ENCODE results near the gene SLC26A9. TPM values are rescaled to one million over a fixed set of nuclear protein-coding genes. Genes with fewer than 3 reads are reported as not detected.

The SLC26A9 gene
- total RNA-seq, 2 donors from 2014 or later = 1.1 TPM; not detected in 1

DNA sequence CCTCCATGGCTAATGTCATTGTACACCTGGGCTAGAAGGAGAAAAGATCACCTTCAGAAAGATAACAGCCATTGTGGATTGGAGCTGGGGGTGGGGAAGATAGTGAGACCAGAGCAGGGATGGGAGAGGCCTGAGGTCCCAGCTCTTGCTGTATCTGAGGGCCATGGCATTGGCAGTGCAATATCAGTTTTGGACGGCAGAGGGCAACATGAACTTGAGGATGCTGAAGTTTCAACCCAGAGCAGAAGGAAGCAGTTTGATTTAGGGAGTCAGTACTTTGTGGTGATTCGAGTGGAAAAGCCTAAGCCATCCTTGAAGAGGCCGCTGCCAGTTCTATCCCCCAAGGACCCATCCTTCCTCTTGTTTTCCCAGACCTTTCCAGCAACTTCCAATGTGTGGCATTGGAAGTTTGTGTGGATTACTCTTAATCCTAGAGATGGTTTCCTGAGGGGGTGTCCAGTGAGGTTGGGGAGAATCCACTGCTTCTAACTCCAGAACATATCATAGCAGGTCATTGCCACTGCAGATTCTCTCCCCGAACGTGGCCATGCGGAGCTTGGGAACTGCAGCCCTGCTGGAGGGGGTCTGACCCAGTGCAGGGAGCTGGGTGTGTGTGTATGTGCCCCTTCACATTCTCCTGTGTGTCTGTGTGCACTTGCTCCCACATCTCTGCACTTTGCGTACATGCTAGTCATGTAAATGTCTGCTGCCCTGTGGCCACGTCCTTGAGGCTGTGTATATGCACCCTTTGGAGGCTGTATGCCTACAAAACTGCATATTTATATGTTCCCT is 24.1 kb downstream of the SLC26A9 start:
- Histone ChIP-seq H3K4me3 (no peak overlapping the region), H3K36me3 (no peaks in the 10 kb centered on the region), H3K9me3 (no peaks in the 10 kb centered on the region), H3K27me3 (replicated peaks; ENCODE audit: insufficient read depth) (no peaks in the 10 kb centered on the region), H3K4me1 (ENCODE audit: control insufficient read depth in 1 of 2, low read depth in 2 of 2) (peaks cover 40 to 69% of the 10 kb centered on the region in 2 donors), H3K27ac (peak overlapping the region; percentile 69 to 71)
- DNase-seq (ENCODE audit: low spot score) (peak; percentile 62), ATAC-seq (ENCODE audit: insufficient number of reproducible peaks, low FRiP score, low read depth) (peak; percentile 55)
- TF ChIP-seq, protein P1, sequence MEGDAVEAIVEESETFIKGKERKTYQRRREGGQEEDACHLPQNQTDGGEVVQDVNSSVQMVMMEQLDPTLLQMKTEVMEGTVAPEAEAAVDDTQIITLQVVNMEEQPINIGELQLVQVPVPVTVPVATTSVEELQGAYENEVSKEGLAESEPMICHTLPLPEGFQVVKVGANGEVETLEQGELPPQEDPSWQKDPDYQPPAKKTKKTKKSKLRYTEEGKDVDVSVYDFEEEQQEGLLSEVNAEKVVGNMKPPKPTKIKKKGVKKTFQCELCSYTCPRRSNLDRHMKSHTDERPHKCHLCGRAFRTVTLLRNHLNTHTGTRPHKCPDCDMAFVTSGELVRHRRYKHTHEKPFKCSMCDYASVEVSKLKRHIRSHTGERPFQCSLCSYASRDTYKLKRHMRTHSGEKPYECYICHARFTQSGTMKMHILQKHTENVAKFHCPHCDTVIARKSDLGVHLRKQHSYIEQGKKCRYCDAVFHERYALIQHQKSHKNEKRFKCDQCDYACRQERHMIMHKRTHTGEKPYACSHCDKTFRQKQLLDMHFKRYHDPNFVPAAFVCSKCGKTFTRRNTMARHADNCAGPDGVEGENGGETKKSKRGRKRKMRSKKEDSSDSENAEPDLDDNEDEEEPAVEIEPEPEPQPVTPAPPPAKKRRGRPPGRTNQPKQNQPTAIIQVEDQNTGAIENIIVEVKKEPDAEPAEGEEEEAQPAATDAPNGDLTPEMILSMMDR (IDR thresholded peaks at IDR 0.05) = peak; percentile 92

DNA sequence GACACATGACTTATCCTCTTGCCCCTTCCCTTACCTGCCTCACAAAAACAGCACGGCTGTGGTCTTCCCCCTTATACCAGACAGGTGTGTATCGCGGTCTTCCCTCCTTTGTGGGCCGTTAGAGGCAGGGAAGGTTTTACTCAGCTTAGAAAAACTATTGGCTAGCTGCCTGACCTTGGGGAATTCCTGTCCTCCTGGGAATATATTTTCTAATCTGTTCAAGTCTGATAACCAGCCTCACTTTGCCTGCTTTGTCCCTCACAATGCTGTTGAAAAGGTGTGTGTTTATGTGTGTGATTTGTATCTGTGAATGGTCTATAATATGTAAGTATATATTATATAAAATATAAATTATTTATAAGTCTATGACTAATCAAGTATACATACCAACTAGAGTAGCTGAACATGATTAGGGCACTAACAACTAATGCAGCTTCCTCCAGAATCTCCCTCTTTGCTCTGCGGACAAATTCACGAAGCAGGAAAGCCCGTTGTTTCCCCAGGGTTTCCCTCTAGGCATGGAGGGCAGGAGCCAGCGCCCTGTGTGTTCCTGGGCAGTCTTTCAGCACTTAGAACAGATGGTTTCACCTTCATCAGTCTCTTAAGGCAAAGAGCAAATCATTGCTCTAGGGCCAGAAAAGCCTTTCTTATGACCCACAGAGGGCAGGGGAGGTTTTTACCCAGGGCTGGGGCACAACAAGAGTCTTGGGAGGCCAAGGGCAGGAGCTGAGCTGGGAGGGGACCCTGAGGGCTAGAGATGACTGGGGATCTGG is 25.6 kb downstream of the SLC26A9 start:
- Histone ChIP-seq H3K9me3 (no peaks in the 10 kb centered on the region), H3K36me3 (no peaks in the 10 kb centered on the region), H3K4me3 (no peak overlapping the region), H3K27me3 (replicated peaks; ENCODE audit: insufficient read depth) (no peaks in the 10 kb centered on the region), H3K4me1 (ENCODE audit: control insufficient read depth in 1 of 2, low read depth in 2 of 2) (peaks cover 52 to 84% of the 10 kb centered on the region in 2 donors), H3K27ac (peak overlapping the region; percentile 75)
- no peak for ATAC-seq (ENCODE audit: insufficient number of reproducible peaks, low FRiP score, low read depth)
- DNase-seq (ENCODE audit: low spot score) = no peak
- TF ChIP-seq, protein P1 (IDR thresholded peaks at IDR 0.05) = no peak

DNA sequence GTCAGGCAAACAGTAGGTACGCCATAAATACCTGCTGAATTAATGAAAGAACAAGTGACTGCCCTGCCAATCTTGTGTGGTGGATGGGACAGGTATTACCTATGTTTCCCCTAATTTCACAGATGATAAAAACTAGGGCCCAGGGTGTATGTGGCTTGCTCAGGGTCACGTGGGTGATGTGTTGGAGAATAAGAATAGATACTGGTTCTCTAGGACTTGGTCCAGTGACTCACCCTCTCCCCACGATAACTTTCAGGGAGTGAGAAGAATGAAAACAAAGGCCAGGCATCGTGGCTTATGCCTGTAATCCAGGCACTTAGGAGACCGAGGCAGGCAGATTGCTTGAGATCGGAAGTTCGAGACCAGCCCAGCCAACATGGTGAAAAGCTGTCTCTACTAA is 26.7 kb downstream of the SLC26A9 start:
- Histone ChIP-seq H3K36me3 (no peaks in the 10 kb centered on the region), H3K4me1 (ENCODE audit: control insufficient read depth in 1 of 2, low read depth in 2 of 2) (peaks cover 52 to 84% of the 10 kb centered on the region in 2 donors), H3K9me3 (no peaks in the 10 kb centered on the region), H3K27ac (peak overlapping the region; percentile 75), H3K4me3 (no peak overlapping the region), H3K27me3 (replicated peaks; ENCODE audit: insufficient read depth) (no peaks in the 10 kb centered on the region)
- TF ChIP-seq, protein P1 (IDR thresholded peaks at IDR 0.05) = no peak
- ATAC-seq (ENCODE audit: insufficient number of reproducible peaks, low FRiP score, low read depth) (no peak), DNase-seq (ENCODE audit: low spot score) (no peak)

DNA sequence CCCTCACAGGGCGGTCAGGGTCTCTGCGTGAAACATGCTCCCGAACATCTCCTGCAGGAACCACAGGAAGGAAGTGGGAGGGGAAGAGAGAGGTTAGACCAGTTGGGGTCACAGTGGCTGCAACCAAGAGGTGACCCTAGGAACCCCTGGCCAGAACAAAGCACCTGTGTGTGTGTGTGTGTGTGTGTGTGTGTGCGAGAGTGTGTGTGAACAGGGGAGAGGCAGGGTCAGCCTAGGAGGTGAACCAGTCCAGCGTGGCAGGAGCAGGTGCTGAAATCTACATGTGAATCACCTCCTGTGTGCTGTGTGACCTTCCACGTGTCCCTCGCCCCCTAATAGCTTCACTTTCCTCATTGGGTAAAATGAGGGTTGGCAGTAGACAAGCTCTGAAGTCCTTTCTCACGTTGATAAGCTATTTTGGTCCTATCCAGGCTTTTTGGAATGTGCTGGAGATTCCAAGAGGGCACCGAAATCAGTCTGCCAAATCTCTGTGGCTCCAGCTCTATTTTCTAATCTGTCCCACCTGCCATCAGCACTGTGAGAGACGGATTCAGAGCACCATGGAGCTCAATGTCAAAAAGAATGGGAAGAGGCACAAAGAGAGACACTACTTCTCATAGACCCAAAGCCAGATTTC is 27.8 kb downstream of the SLC26A9 start:
- Histone ChIP-seq H3K4me1 (ENCODE audit: control insufficient read depth in 1 of 2, low read depth in 2 of 2) (peaks cover 49 to 76% of the 10 kb centered on the region in 2 donors), H3K36me3 (no peaks in the 10 kb centered on the region), H3K9me3 (no peaks in the 10 kb centered on the region), H3K27ac (peak overlapping the region; percentile 75), H3K27me3 (replicated peaks; ENCODE audit: insufficient read depth) (no peaks in the 10 kb centered on the region), H3K4me3 (no peak overlapping the region)
- DNase-seq (ENCODE audit: low spot score) = no peak
- TF ChIP-seq, protein P1 (IDR thresholded peaks at IDR 0.05) = no peak
- no peak for ATAC-seq (ENCODE audit: insufficient number of reproducible peaks, low FRiP score, low read depth)

DNA sequence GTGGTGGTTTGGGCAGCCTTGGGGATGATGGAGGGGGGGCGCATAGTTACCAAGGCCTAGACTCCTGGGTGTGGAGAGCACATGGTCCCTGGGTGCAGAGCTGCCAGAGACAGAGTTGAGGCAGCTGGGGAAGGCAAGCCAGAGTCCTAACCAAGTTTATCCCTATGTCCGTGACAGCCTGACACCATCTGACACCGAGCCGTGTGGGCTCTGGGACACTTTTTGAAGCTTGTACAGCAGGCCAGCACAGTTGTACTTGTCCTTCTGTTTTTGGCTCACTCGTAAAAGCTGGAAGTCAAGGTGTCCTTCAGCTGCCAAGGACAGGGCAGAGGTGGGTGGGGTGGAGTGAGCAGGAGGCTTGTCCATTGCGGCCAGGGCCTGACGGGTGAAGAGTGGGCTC is 28.5 kb downstream of the SLC26A9 start:
- H3K27me3 ChIP-seq (replicated peaks; ENCODE audit: insufficient read depth) = no peaks in the 10 kb centered on the region
- no peaks in the 10 kb centered on the region for H3K9me3 ChIP-seq
- H3K36me3 ChIP-seq = no peaks in the 10 kb centered on the region
- no peak overlapping the region for H3K4me3 ChIP-seq
- H3K27ac ChIP-seq = peak overlapping the region; percentile 75
- ATAC-seq (ENCODE audit: insufficient number of reproducible peaks, low FRiP score, low read depth) (no peak), DNase-seq (ENCODE audit: low spot score) (no peak)
- H3K4me1 ChIP-seq (ENCODE audit: control insufficient read depth in 1 of 2, low read depth in 2 of 2) = peaks cover 46 to 70% of the 10 kb centered on the region in 2 donors
- TF ChIP-seq, protein P1 (IDR thresholded peaks at IDR 0.05) = no peak

All from thoracic aorta (tissue), 2 donors.